Prostate gland (tissue), 2 donors: Measurements from ENCODE around the gene TNFAIP3. TPM values are rescaled to one million over a fixed set of nuclear protein-coding genes. Genes with fewer than 3 reads are reported as not detected.
A peak's percentile ranks its signal among the peaks of the same experiment; 100 is the strongest.

ENCODE experiments used
- DNase-seq: peaks from one replicate; pipeline ENCODE4 v3.0.0-alpha.2; 2019; ENCODE audit warnings: low spot score
- H3K27ac ChIP-seq, 2 donors: fragments of 200-600 bp; sonication (generic); 2 replicates each; pipeline ENCODE4 v1.5.1; 2017 to 2019
- H3K27me3 ChIP-seq: fragments of 200-600 bp; sonication (generic); replicated peaks from 2 replicates; pipeline ENCODE4 v1.5.1; 2019; ENCODE audit not compliant: insufficient read depth
- H3K36me3 ChIP-seq, 2 donors: fragments of 200-600 bp; sonication (generic); 1 replicate in 1 of 2; 2 replicates in 1 of 2; pipeline versions ENCODE4 v1.5.1 to v1.8.1; 2017 to 2019
- H3K4me1 ChIP-seq: fragments of 200-600 bp; sonication (generic); replicated peaks from 2 replicates; pipeline ENCODE4 v1.5.1; 2019
- H3K4me3 ChIP-seq, 2 donors: fragments of 200-600 bp; sonication (generic); 2 replicates each; pipeline ENCODE4 v1.5.1; 2017 to 2019
- H3K9me3 ChIP-seq: fragments of 200-600 bp; sonication (generic); 2 replicates; pipeline ENCODE4 v1.5.1; 2017
- POLR2A ChIP-seq: fragments of 450-650 bp; IDR thresholded peaks from one replicate; pipeline ENCODE4 v1.6.1; 2016; ENCODE audit warnings: antibody characterized with exemption, mild to moderate bottlenecking
- POLR2AphosphoS5 ChIP-seq: sonication (generic); formaldehyde crosslinking; IDR thresholded peaks from one replicate; pipeline ENCODE4 v1.6.1; 2017; ENCODE audit warnings: antibody characterized with exemption
- WGBS: methylation state at CpG from one replicate; pipeline ENCODE4 v1.1.5; 2018; 5-methylcytosine and 5-hydroxymethylcytosine counted together
- intact Hi-C: fragments of 100-400 bp; cut with DNase I; formaldehyde crosslinking; loops from one replicate; pipeline ENCODE4 v1.14.2; 2022
- total RNA-seq, 2 donors: library from RNA; depleted of rRNA; stranded (reverse); fragments of >200 nt; gene quantifications; one replicate each; pipeline ENCODE4 v1.1.0, GENCODE V29; 2016
- TF ChIP-seq, protein P1 (sequence below), 4 experiments: fragments of 200-600 bp in 2 of 4; fragments of 450-650 bp in 2 of 4; sonication (generic) in 2 of 4; IDR thresholded peaks; 1 replicate in 3 of 4; 2 replicates in 1 of 4; pipeline ENCODE4 v1.5.1; 2016 to 2019; ENCODE audit warnings: antibody characterized with exemption in 4 of 4, mild to moderate bottlenecking in 2 of 4, moderate library complexity in 2 of 4

TNFAIP3 gene
- total RNA-seq, 2 donors from 2014 or later = 13.0 to 19.9 TPM

DNA sequence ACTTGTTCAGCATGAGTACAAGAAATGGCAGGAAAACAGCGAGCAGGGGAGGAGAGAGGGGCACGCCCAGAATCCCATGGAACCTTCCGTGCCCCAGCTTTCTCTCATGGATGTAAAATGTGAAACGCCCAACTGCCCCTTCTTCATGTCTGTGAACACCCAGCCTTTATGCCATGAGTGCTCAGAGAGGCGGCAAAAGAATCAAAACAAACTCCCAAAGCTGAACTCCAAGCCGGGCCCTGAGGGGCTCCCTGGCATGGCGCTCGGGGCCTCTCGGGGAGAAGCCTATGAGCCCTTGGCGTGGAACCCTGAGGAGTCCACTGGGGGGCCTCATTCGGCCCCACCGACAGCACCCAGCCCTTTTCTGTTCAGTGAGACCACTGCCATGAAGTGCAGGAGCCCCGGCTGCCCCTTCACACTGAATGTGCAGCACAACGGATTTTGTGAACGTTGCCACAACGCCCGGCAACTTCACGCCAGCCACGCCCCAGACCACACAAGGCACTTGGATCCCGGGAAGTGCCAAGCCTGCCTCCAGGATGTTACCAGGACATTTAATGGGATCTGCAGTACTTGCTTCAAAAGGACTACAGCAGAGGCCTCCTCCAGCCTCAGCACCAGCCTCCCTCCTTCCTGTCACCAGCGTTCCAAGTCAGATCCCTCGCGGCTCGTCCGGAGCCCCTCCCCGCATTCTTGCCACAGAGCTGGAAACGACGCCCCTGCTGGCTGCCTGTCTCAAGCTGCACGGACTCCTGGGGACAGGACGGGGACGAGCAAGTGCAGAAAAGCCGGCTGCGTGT, 11.6 kb downstream of the TNFAIP3 start:
- peak; percentile 19 for DNase-seq
- no peak overlapping the region for H3K27ac ChIP-seq
- TF ChIP-seq POLR2A (no peak), POLR2AphosphoS5 (no peak)
- TF ChIP-seq, protein P1, sequence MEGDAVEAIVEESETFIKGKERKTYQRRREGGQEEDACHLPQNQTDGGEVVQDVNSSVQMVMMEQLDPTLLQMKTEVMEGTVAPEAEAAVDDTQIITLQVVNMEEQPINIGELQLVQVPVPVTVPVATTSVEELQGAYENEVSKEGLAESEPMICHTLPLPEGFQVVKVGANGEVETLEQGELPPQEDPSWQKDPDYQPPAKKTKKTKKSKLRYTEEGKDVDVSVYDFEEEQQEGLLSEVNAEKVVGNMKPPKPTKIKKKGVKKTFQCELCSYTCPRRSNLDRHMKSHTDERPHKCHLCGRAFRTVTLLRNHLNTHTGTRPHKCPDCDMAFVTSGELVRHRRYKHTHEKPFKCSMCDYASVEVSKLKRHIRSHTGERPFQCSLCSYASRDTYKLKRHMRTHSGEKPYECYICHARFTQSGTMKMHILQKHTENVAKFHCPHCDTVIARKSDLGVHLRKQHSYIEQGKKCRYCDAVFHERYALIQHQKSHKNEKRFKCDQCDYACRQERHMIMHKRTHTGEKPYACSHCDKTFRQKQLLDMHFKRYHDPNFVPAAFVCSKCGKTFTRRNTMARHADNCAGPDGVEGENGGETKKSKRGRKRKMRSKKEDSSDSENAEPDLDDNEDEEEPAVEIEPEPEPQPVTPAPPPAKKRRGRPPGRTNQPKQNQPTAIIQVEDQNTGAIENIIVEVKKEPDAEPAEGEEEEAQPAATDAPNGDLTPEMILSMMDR (IDR thresholded peaks at IDR 0.05) = no peak
- H3K4me3 ChIP-seq = no peak overlapping the region
- H3K36me3 ChIP-seq = peaks cover 8 to 10% of the 10 kb centered on the region in 2 donors
- no peaks in the 10 kb centered on the region for H3K9me3 ChIP-seq
- WGBS = 60% methylated on average over 30 of the region's 33 CpGs
- H3K4me1 ChIP-seq = no peaks in the 10 kb centered on the region
- H3K27me3 ChIP-seq = no peaks in the 10 kb centered on the region
- intact Hi-C loops = no loop called here

DNA sequence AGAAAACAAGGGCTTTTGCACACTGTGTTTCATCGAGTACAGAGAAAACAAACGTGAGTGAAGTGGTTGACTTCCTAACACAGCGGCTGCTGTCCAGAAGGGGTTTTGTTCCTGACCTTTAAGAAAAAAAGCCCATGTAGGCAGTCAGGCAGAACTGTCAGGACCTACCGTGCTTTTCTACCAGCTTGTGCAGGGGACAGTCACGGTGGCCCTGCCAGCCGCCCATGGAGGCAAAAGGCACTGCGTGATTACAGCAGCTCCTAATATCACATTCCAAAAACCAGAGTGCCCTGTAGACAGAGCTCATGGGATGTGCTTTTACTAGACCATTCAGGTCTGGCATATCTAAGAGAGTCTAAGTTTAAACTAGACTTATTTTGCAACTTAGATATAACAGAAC, 12.2 kb downstream of the TNFAIP3 start:
- H3K4me1 ChIP-seq = no peaks in the 10 kb centered on the region
- H3K27me3 ChIP-seq = no peaks in the 10 kb centered on the region
- WGBS = 66% methylated on average over 7 of the region's 7 CpGs
- DNase-seq = no peak
- H3K9me3 ChIP-seq = no peaks in the 10 kb centered on the region
- H3K27ac ChIP-seq = no peak overlapping the region
- H3K4me3 ChIP-seq = no peak overlapping the region
- intact Hi-C loops = no loop called here
- peaks cover 8 to 10% of the 10 kb centered on the region in 2 donors for H3K36me3 ChIP-seq
- TF ChIP-seq POLR2A = no peak
- no peak for TF ChIP-seq POLR2AphosphoS5
- TF ChIP-seq, protein P1 (IDR thresholded peaks at IDR 0.05) = no peak

DNA sequence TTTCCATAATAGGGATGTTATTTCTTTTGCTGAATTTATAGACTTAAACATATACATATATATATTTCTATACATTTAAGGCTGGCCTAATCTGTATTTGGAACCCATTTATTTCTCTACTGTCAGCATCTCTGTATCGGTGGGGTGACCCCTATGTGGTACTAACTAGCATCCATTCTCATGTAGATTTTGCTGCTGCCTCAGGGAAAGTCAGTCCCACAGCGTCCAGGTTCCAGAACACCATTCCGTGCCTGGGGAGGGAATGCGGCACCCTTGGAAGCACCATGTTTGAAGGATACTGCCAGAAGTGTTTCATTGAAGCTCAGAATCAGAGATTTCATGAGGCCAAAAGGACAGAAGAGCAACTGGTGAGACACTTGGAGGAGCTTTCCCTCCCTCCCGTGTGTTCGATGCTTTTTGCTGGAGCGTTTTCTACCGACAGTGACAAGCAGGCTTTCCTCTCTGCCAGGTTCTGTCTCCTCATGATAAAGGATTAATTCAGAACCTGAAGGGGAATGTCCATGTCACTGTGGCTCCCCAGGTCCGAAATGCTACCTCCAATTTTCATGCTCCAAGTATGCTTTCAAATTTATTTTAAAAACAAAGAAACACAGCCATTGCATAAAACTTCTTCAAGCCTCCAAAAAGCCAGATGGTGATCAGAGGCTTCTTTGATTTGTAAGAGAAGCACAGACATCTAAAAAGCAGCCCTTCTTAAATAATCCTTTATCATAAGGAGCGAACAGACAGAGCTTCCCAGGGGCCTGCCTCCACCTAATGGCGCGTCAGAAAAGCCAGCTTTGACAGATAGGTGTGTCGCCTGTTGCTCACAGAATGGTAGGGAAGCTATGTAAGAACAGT, 13.1 kb downstream of the TNFAIP3 start:
- H3K4me3 ChIP-seq = no peak overlapping the region
- DNase-seq = no peak
- no peaks in the 10 kb centered on the region for H3K9me3 ChIP-seq
- TF ChIP-seq POLR2A = no peak
- TF ChIP-seq, protein P1 (IDR thresholded peaks at IDR 0.05) = no peak
- no peak for TF ChIP-seq POLR2AphosphoS5
- no peaks in the 10 kb centered on the region for H3K4me1 ChIP-seq
- intact Hi-C loops = no loop called here
- peaks cover 8% of the 10 kb centered on the region in 2 donors for H3K36me3 ChIP-seq
- H3K27me3 ChIP-seq = no peaks in the 10 kb centered on the region
- no peak overlapping the region for H3K27ac ChIP-seq
- WGBS = 85% methylated on average over 13 of the region's 13 CpGs

DNA sequence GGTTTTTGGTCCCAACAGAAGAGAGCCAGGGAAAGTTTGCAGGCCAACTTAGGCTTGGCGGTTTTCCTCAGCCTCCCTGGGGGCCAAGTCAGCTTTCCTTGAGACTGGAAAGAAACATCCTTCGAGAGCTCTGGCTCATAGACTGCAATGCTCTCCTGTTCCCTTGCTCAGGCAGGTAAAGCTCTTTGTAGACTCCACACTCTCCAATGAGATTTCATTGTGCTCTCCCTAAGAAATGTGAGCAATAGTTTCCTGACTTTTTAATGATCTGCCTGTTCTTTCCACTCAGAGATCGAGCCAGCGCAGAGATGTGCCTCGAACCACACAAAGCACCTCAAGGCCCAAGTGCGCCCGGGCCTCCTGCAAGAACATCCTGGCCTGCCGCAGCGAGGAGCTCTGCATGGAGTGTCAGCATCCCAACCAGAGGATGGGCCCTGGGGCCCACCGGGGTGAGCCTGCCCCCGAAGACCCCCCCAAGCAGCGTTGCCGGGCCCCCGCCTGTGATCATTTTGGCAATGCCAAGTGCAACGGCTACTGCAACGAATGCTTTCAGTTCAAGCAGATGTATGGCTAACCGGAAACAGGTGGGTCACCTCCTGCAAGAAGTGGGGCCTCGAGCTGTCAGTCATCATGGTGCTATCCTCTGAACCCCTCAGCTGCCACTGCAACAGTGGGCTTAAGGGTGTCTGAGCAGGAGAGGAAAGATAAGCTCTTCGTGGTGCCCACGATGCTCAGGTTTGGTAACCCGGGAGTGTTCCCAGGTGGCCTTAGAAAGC, 13.9 kb downstream of the TNFAIP3 start:
- peaks cover 4 to 8% of the 10 kb centered on the region in 2 donors for H3K36me3 ChIP-seq
- 85% methylated on average over 20 of the region's 21 CpGs for WGBS

More for the DNA sequence above, 13.9 kb downstream of the TNFAIP3 start:
- intact Hi-C loops = no loop called here
- TF ChIP-seq, protein P1 (IDR thresholded peaks at IDR 0.05) = no peak
- TF ChIP-seq POLR2A = no peak
- no peak for TF ChIP-seq POLR2AphosphoS5
- Histone ChIP-seq H3K4me3 (no peak overlapping the region), H3K9me3 (no peaks in the 10 kb centered on the region), H3K4me1 (no peaks in the 10 kb centered on the region), H3K27ac (no peak overlapping the region), H3K27me3 (no peaks in the 10 kb centered on the region)
- no peak for DNase-seq
